Duodenal mucosa (tissue), 2 donors: ENCODE results near the gene FOXC2.

Experiments used
- H3K27ac ChIP-seq: one replicate; pipeline ENCODE4 v1.7.0; 2013; ENCODE audit warnings: low read depth, low read length
- H3K27me3 ChIP-seq, 2 donors: one replicate each; pipeline ENCODE4 v1.7.0; 2013; ENCODE audit warnings: low read length in 2 of 2, control low read depth in 1 of 2; ENCODE audit not compliant: insufficient read depth in 2 of 2, control insufficient read depth in 1 of 2
- H3K36me3 ChIP-seq, 2 donors: one replicate each; pipeline ENCODE4 v1.7.0; 2013; ENCODE audit warnings: low read length in 2 of 2, control low read depth in 1 of 2; ENCODE audit not compliant: insufficient read depth in 2 of 2, control insufficient read depth in 1 of 2
- H3K4me1 ChIP-seq, 2 donors: one replicate each; pipeline ENCODE4 v1.7.0; 2013; ENCODE audit warnings: low read length in 2 of 2, control low read depth in 1 of 2; ENCODE audit not compliant: insufficient read depth in 2 of 2, control insufficient read depth in 1 of 2
- H3K4me3 ChIP-seq, 2 donors: one replicate each; pipeline ENCODE4 v1.7.0; 2013; ENCODE audit warnings: low read length in 2 of 2, low read depth in 1 of 2
- H3K9ac ChIP-seq, 2 donors: one replicate each; pipeline ENCODE4 v1.7.0; 2013; ENCODE audit warnings: low read length in 2 of 2, low read depth in 1 of 2
- H3K9me3 ChIP-seq, 2 donors: one replicate each; pipeline ENCODE4 v1.7.0; 2013; ENCODE audit warnings: low read length in 2 of 2, control low read depth in 1 of 2; ENCODE audit not compliant: control insufficient read depth in 1 of 2

The FOXC2 gene

GRCh38 chr16:86578611-86579267, 12.1 kb downstream of the FOXC2 start:
- Histone ChIP-seq H3K4me3 (peak overlapping the region; percentile 35 to 51), H3K27me3 (peaks cover 51 to 69% of the 10 kb centered on the region in 2 donors), H3K36me3 (no peaks in the 10 kb centered on the region), H3K9me3 (no peaks in the 10 kb centered on the region), H3K4me1 (peaks cover 0 to 4% of the 10 kb centered on the region in 2 donors), H3K9ac (no peak overlapping the region), H3K27ac (peak overlapping the region; percentile 32)

DNA sequence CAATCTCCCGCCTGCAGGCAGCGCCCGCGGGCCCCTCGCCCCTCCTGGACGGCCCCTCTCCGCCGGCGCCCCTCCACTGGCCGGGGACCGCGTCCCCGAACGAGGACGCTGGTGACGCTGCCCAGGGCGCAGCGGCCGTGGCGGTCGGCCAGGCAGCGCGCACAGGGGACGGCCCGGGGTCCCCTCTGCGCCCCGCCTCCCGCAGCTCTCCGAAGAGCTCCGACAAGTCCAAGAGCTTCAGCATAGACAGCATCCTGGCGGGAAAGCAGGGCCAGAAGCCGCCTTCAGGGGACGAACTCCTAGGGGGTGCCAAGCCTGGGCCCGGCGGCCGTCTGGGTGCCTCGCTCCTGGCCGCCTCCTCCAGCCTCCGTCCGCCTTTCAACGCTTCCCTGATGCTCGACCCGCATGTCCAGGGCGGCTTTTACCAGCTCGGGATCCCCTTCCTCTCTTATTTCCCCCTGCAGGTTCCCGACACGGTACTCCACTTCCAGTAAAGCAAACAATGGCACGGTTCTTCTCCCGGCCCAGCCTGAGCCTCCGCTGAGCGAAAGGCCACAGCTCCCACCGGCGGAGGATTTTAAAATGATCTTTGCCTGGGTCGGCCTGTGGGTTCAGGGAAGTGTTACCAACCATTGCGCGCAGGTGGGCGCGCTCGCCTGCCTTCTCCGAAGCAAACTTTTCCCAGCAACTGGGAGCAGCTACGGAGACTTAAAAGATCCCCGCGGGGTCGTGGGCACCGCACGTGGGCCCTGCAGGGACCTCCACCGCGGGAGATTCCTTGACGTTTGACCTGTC, 12.8 kb downstream of the FOXC2 start:
- Histone ChIP-seq H3K4me1 (peaks cover 0 to 4% of the 10 kb centered on the region in 2 donors), H3K9ac (no peak overlapping the region), H3K27me3 (peaks cover 44 to 67% of the 10 kb centered on the region in 2 donors), H3K4me3 (peak overlapping the region; percentile 35 to 58), H3K27ac (peak overlapping the region; percentile 32), H3K9me3 (no peaks in the 10 kb centered on the region), H3K36me3 (no peaks in the 10 kb centered on the region)

GRCh38 chr16:86580063-86580790, 13.6 kb downstream of the FOXC2 start:
- no peaks in the 10 kb centered on the region for H3K36me3 ChIP-seq
- no peak overlapping the region for H3K9ac ChIP-seq
- peaks cover 36 to 60% of the 10 kb centered on the region in 2 donors for H3K27me3 ChIP-seq
- H3K9me3 ChIP-seq: no peaks in the 10 kb centered on the region
- peak overlapping the region; percentile 35 to 58 for H3K4me3 ChIP-seq
- no peak overlapping the region for H3K27ac ChIP-seq
- peaks cover 3 to 4% of the 10 kb centered on the region in 2 donors for H3K4me1 ChIP-seq

DNA sequence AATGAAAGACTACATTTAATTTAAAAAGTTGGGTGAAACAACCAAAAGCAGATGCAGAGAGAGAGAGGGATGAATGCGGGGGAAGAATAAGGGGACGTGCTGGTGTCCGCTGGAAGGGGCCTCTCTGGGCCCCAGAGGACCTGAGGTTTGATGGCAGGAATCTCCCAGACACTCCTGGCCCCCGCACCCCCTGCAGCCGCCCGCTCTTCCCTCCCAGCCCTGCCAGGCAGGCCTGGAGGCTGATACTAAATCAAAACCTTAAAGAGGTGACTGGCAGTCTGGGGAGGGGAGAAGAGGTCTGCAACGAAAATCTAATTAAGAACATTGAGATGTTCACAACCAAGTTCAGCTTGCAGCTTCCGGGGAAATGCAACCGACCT, 14.2 kb downstream of the FOXC2 start:
- no peaks in the 10 kb centered on the region for H3K9me3 ChIP-seq
- H3K27me3 ChIP-seq: peaks cover 34 to 60% of the 10 kb centered on the region in 2 donors

DNA sequence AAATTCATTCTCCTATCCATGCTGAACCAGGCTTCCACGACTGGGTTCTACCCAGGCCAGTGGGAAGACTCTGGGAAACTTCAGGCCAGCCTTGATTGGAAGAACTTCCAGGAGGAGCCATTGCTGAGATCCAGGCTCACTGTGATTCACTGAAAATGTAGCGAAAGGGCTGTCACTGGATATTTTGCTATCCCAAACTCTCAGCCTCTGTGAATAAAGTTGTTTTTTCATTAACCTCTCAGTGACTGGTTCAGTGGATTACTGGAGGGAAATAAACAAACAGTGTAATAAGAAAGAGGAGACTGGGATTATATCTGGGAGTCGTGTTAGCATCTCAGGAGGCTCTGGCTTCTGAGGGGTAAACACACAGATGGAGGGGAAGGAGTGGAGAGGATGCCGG, 14.8 kb downstream of the FOXC2 start:
- Histone ChIP-seq H3K9ac (no peak overlapping the region), H3K27ac (no peak overlapping the region), H3K4me3 (no peak overlapping the region), H3K27me3 (peaks cover 31 to 56% of the 10 kb centered on the region in 2 donors), H3K4me1 (peaks cover 1 to 3% of the 10 kb centered on the region in 2 donors), H3K36me3 (no peaks in the 10 kb centered on the region), H3K9me3 (no peaks in the 10 kb centered on the region)

More for the DNA sequence above, 14.2 kb downstream of the FOXC2 start:
- H3K9ac ChIP-seq: no peak overlapping the region
- no peak overlapping the region for H3K27ac ChIP-seq
- H3K4me1 ChIP-seq: peaks cover 3 to 4% of the 10 kb centered on the region in 2 donors
- H3K4me3 ChIP-seq: no peak overlapping the region
- H3K36me3 ChIP-seq: no peaks in the 10 kb centered on the region

- no peaks in the 10 kb centered on the region for H3K36me3 ChIP-seq
- no peak overlapping the region for H3K9ac ChIP-seq
- peaks cover 0 to 3% of the 10 kb centered on the region in 2 donors for H3K4me1 ChIP-seq
- no peaks in the 10 kb centered on the region for H3K9me3 ChIP-seq
- H3K4me3 ChIP-seq: no peak overlapping the region
- H3K27ac ChIP-seq: no peak overlapping the region
- H3K27me3 ChIP-seq: peaks cover 8 to 33% of the 10 kb centered on the region in 2 donors
These were observed 17.5 kb downstream of the FOXC2 start for GRCh38 chr16:86584071-86584685.

DNA sequence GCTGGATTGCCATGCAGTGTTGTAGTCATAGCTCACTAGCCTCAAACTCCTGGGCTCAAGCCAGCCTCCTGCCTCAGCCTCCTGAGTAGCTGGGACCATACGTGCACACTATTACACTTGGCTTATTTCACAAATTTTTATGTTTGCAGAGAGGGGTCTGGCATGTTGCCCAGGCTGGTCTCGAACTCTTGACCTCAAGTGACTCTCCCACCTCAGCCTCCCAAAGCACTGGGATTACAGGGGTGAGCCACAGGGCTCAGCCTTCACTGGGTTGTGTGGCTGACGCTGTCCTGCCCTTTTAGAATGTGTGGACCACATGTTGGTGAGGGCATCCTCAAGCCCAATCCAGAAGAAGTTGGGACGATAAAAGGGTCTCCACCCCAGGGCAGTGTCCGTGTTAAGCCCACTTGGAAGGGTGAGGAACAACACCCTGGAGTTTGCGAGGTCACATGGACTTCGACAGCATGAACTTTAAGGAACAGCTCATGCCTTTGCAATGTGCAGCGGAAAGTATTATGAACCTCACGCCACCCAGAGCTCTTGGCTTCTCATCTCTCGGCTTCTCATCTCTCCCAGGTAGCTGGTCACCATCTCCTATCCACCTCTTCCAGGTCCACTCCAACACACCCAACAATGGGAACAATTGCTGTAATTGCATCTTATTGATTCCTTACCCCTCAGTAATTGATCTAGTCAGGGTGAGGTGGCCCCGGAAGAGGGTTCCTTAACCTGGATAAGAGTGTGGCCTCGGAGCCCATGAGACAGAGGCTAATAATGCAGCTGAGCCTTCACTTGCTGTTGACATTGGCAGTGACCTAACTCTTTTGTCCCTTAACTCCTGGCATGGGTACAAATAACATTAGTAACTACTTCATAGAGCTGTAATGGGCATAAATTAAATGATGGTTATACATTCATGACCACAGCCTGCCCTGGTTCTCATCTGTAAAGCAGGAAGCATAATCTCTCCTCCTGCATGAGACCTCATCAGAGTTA, 18.4 kb downstream of the FOXC2 start:
- Histone ChIP-seq H3K27me3 (peaks cover 1 to 25% of the 10 kb centered on the region in 2 donors), H3K9me3 (no peaks in the 10 kb centered on the region), H3K9ac (no peak overlapping the region), H3K4me1 (peaks cover 0 to 3% of the 10 kb centered on the region in 2 donors), H3K36me3 (no peaks in the 10 kb centered on the region), H3K27ac (peak overlapping the region; percentile 48), H3K4me3 (no peak overlapping the region)

GRCh38 chr16:86585821-86586611, 19.4 kb downstream of the FOXC2 start:
- H3K27ac ChIP-seq: peak overlapping the region; percentile 48
- no peak overlapping the region for H3K4me3 ChIP-seq
- H3K9ac ChIP-seq: no peak overlapping the region
- H3K36me3 ChIP-seq: no peaks in the 10 kb centered on the region
- H3K27me3 ChIP-seq: peaks cover 0 to 18% of the 10 kb centered on the region in 2 donors
- H3K9me3 ChIP-seq: no peaks in the 10 kb centered on the region
- H3K4me1 ChIP-seq: peaks cover 0 to 3% of the 10 kb centered on the region in 2 donors
